Measurements from ENCODE around the gene GRIK4. TPM values are rescaled to one million over a fixed set of nuclear protein-coding genes. Genes with fewer than 3 reads are reported as not detected.

GRIK4 gene
- total RNA-seq, 2 experiments from 2014 or later = not detected

- H3K9me3 ChIP-seq (ENCODE audit: control insufficient read depth in 1 of 2, insufficient read depth in 1 of 2, low read length in 2 of 2) = no peaks in the 10 kb centered on the region
- no peaks in the 10 kb centered on the region for H3K36me3 ChIP-seq (ENCODE audit: insufficient read depth, low read length)
- no peaks in the 10 kb centered on the region for H3K27me3 ChIP-seq (ENCODE audit: control insufficient read depth in 1 of 2, insufficient read depth in 2 of 2, low read length in 2 of 2)
- no peak overlapping the region for H3K27ac Mint-ChIP-seq
- no peaks in the 10 kb centered on the region for H3K36me3 Mint-ChIP-seq (ENCODE audit: low read depth)
- DNase-seq = no peak
- no peaks in the 10 kb centered on the region for H3K4me1 ChIP-seq (ENCODE audit: insufficient read depth, low read length)
- intact Hi-C loops (cut with DNase I, micrococcal nuclease) = no loop called here
- no peak overlapping the region for H3K27ac ChIP-seq (ENCODE audit: low read depth in 1 of 2, low read length in 2 of 2)
- no peaks in the 10 kb centered on the region for H3K9me3 Mint-ChIP-seq
- no peaks in the 10 kb centered on the region for H3K4me1 Mint-ChIP-seq (ENCODE audit: low read depth)
- peaks cover 32% of the 10 kb centered on the region for H3K27me3 Mint-ChIP-seq
- H3K4me3 Mint-ChIP-seq = no peak overlapping the region
- no peak overlapping the region for H3K4me3 ChIP-seq (ENCODE audit: low read length)
- ChIA-PET CTCF (no interaction called here), POLR2A (no interaction called here)
- no peak for TF ChIP-seq CTCF (IDR thresholded peaks at IDR 0.05)
- no peak for ATAC-seq (ENCODE audit: poor library complexity)
Observed at GRCh38 chr11:120912504-120912903, 401.0 kb downstream of the GRIK4 start.

GRCh38 chr11:120912915-120913314 is 401.4 kb downstream of the GRIK4 start:
- no peaks in the 10 kb centered on the region for H3K36me3 Mint-ChIP-seq (ENCODE audit: low read depth)
- Histone ChIP-seq H3K27ac (ENCODE audit: low read depth in 1 of 2, low read length in 2 of 2) (no peak overlapping the region), H3K4me3 (ENCODE audit: low read length) (no peak overlapping the region), H3K9me3 (ENCODE audit: control insufficient read depth in 1 of 2, insufficient read depth in 1 of 2, low read length in 2 of 2) (no peaks in the 10 kb centered on the region), H3K27me3 (ENCODE audit: control insufficient read depth in 1 of 2, insufficient read depth in 2 of 2, low read length in 2 of 2) (no peaks in the 10 kb centered on the region), H3K4me1 (ENCODE audit: insufficient read depth, low read length) (no peaks in the 10 kb centered on the region), H3K36me3 (ENCODE audit: insufficient read depth, low read length) (no peaks in the 10 kb centered on the region)
- TF ChIP-seq CTCF (IDR thresholded peaks at IDR 0.05) = no peak
- no peak overlapping the region for H3K4me3 Mint-ChIP-seq
- no peaks in the 10 kb centered on the region for H3K4me1 Mint-ChIP-seq (ENCODE audit: low read depth)
- CTCF ChIA-PET = no interaction called here
- H3K27ac Mint-ChIP-seq = no peak overlapping the region
- no peaks in the 10 kb centered on the region for H3K9me3 Mint-ChIP-seq
- DNase-seq (no peak), ATAC-seq (ENCODE audit: poor library complexity) (no peak)
- H3K27me3 Mint-ChIP-seq = peaks cover 32% of the 10 kb centered on the region
- intact Hi-C loops (cut with DNase I, micrococcal nuclease) = no loop called here
- POLR2A ChIA-PET = no interaction called here

GRCh38 chr11:120914021-120914420 is 402.5 kb downstream of the GRIK4 start:
- H3K4me1 ChIP-seq (ENCODE audit: insufficient read depth, low read length) = no peaks in the 10 kb centered on the region
- Mint-ChIP-seq H3K27ac (no peak overlapping the region), H3K27me3 (peaks cover 32% of the 10 kb centered on the region), H3K4me3 (no peak overlapping the region), H3K4me1 (ENCODE audit: low read depth) (no peaks in the 10 kb centered on the region), H3K36me3 (ENCODE audit: low read depth) (no peaks in the 10 kb centered on the region), H3K9me3 (no peaks in the 10 kb centered on the region)
- no peak overlapping the region for H3K4me3 ChIP-seq (ENCODE audit: low read length)
- no peaks in the 10 kb centered on the region for H3K27me3 ChIP-seq (ENCODE audit: control insufficient read depth in 1 of 2, insufficient read depth in 2 of 2, low read length in 2 of 2)
- no peaks in the 10 kb centered on the region for H3K36me3 ChIP-seq (ENCODE audit: insufficient read depth, low read length)
- intact Hi-C loops (cut with DNase I, micrococcal nuclease) = no loop called here
- ChIA-PET POLR2A (no interaction called here), CTCF (no interaction called here)
- H3K27ac ChIP-seq (ENCODE audit: low read depth in 1 of 2, low read length in 2 of 2) = no peak overlapping the region
- H3K9me3 ChIP-seq (ENCODE audit: control insufficient read depth in 1 of 2, insufficient read depth in 1 of 2, low read length in 2 of 2) = no peaks in the 10 kb centered on the region
- TF ChIP-seq CTCF (IDR thresholded peaks at IDR 0.05) = no peak
- ATAC-seq (ENCODE audit: poor library complexity) = no peak
- DNase-seq = no peak

All from CD4-positive, alpha-beta T cell (primary cell).